IMR-90 (cell line): Measurements from ENCODE around the gene ARRB1. TPM values are rescaled to one million over a fixed set of nuclear protein-coding genes. Genes with fewer than 3 reads are reported as not detected.

Experiments used
- ATAC-seq: fragments of 200-7000 bp; cut with Tn5 transposase; 2 replicates; pipeline ENCODE4 v1.9.1; 2020; ENCODE audit warnings: low read depth, mild to moderate bottlenecking, moderate library complexity
- BruUV-seq: library from RNA; stranded (reverse); fragments of 400-500 nt; replicated peaks from 2 replicates; lab custom pipeline; 2021; lab: Mats Ljungman, UMichigan
- CTCF ChIA-PET: fragments of 300-600 bp; formaldehyde crosslinking; extraction: SDS; loops from one replicate; lab custom pipeline; 2021; ENCODE audit warnings: antibody characterized with exemption; lab: Yijun Ruan, JAX
- POLR2A ChIA-PET: fragments of 300-600 bp; sonication (Branson Sonifier 250); formaldehyde crosslinking; loops from one replicate; lab custom pipeline; 2022; ENCODE audit warnings: antibody characterized with exemption; ENCODE audit not compliant: unreplicated experiment; lab: Charles Lee
- DNase-seq: peaks from one replicate; pipeline ENCODE4 v3.0.0; 2013
- H2AFZ ChIP-seq: replicated peaks from 2 replicates; pipeline ENCODE3; 2013; ENCODE audit warnings: low read length, mild to moderate bottlenecking; ENCODE audit not compliant: poor library complexity
- H2AK5ac ChIP-seq: 2 replicates; pipeline ENCODE4 v1.6.1; 2013; ENCODE audit warnings: low read depth, low read length, inconsistent platforms
- H2AK9ac ChIP-seq: replicated peaks from 2 replicates; pipeline ENCODE3; 2013; ENCODE audit warnings: mild to moderate bottlenecking, low read depth, low read length, moderate library complexity; ENCODE audit not compliant: poor library complexity
- H2BK120ac ChIP-seq: 2 replicates; pipeline ENCODE4 v1.6.1; 2013; ENCODE audit warnings: low read depth, low read length, inconsistent platforms
- H2BK15ac ChIP-seq: 3 replicates; pipeline ENCODE4 v1.6.1; 2013; ENCODE audit warnings: low read depth, low read length, inconsistent platforms
- H2BK20ac ChIP-seq: 2 replicates; pipeline ENCODE4 v1.6.1; 2013; ENCODE audit warnings: low read depth, mild to moderate bottlenecking, inconsistent platforms, low read length, moderate library complexity
- H2BK5ac ChIP-seq: 2 replicates; pipeline ENCODE4 v1.6.1; 2013; ENCODE audit warnings: mild to moderate bottlenecking, low read depth, low read length, inconsistent platforms; ENCODE audit not compliant: poor library complexity, severe bottlenecking
- H3K14ac ChIP-seq: replicated peaks from 2 replicates; pipeline ENCODE4 v1.6.1; 2013; ENCODE audit warnings: low read depth, low read length, inconsistent platforms
- H3K18ac ChIP-seq: 2 replicates; pipeline ENCODE4 v1.6.1; 2013; ENCODE audit warnings: low read depth, low read length, control low read depth
- H3K23ac ChIP-seq: 2 replicates; pipeline ENCODE4 v1.6.1; 2013; ENCODE audit warnings: low read depth, low read length, inconsistent platforms
- H3K27ac ChIP-seq: 2 replicates; pipeline ENCODE4 v1.5.1; 2013; ENCODE audit warnings: mild to moderate bottlenecking, control low read depth, low read length; ENCODE audit not compliant: insufficient read depth
- H3K27me3 ChIP-seq: 2 replicates; pipeline ENCODE4 v1.6.1; 2013; ENCODE audit warnings: low read length; ENCODE audit not compliant: control insufficient read depth, insufficient read depth
- H3K36me3 ChIP-seq: 2 replicates; pipeline ENCODE4 v1.6.1; 2013; ENCODE audit warnings: low read length, mixed read lengths; ENCODE audit not compliant: control insufficient read depth, insufficient read depth
- H3K4ac ChIP-seq: 2 replicates; pipeline ENCODE4 v1.6.1; 2013; ENCODE audit warnings: low read depth, low read length, inconsistent platforms
- H3K4me1 ChIP-seq: 2 replicates; pipeline ENCODE4 v1.6.1; 2013; ENCODE audit warnings: low read length, mixed read lengths; ENCODE audit not compliant: control insufficient read depth, insufficient read depth
- H3K4me2 ChIP-seq: 2 replicates; pipeline ENCODE4 v1.6.1; 2013; ENCODE audit warnings: low read depth, mild to moderate bottlenecking, control low read depth, low read length, moderate library complexity
- H3K4me3 ChIP-seq: 2 replicates; pipeline ENCODE4 v1.5.1; 2013; ENCODE audit warnings: low read depth, mild to moderate bottlenecking, control low read depth, low read length, moderate library complexity; ENCODE audit not compliant: insufficient read depth
- H3K56ac ChIP-seq: 2 replicates; pipeline ENCODE4 v1.6.1; 2013; ENCODE audit warnings: low read length, inconsistent platforms; ENCODE audit not compliant: insufficient read depth; ENCODE audit errors: extremely low read depth
- H3K79me1 ChIP-seq, 2 experiments: 2 replicates each; pipeline ENCODE4 v1.6.1; 2013; ENCODE audit warnings: low read length in 2 of 2, inconsistent platforms in 1 of 2, low read depth in 1 of 2
- H3K9ac ChIP-seq: 2 replicates; pipeline ENCODE4 v1.6.1; 2013; ENCODE audit warnings: low read depth, low read length, control low read depth
- H3K9me1 ChIP-seq: 2 replicates; pipeline ENCODE4 v1.6.1; 2013; ENCODE audit warnings: low read length, inconsistent platforms; ENCODE audit not compliant: insufficient read depth
- H3K9me3 ChIP-seq: 2 replicates; pipeline ENCODE4 v1.6.1; 2013; ENCODE audit warnings: low read length; ENCODE audit not compliant: control insufficient read depth, insufficient read depth
- H4K20me1 ChIP-seq: 2 replicates; pipeline ENCODE4 v1.6.1; 2013; ENCODE audit warnings: low read length, inconsistent platforms; ENCODE audit not compliant: insufficient read depth
- H4K5ac ChIP-seq: 2 replicates; pipeline ENCODE4 v1.6.1; 2013; ENCODE audit warnings: mild to moderate bottlenecking, low read depth, low read length, control low read depth
- H4K8ac ChIP-seq, 2 experiments: 2 replicates each; pipeline ENCODE4 v1.6.1; 2013; ENCODE audit warnings: low read depth in 2 of 2, low read length in 2 of 2, control low read depth in 1 of 2, inconsistent platforms in 1 of 2
- H4K91ac ChIP-seq: 2 replicates; pipeline ENCODE4 v1.6.1; 2013; ENCODE audit warnings: low read depth, low read length, inconsistent platforms; ENCODE audit not compliant: insufficient read depth
- CEBPB ChIP-seq: IDR thresholded peaks from 2 replicates; pipeline ENCODE4 v1.6.1; 2012; ENCODE audit warnings: low read depth, low read length, improper control_type of control experiment
- MAFK ChIP-seq: IDR thresholded peaks from 2 replicates; pipeline ENCODE4 v1.6.1; 2012; ENCODE audit warnings: low read depth, low read length, improper control_type of control experiment
- MAZ ChIP-seq: IDR thresholded peaks from 2 replicates; pipeline ENCODE4 v1.6.1; 2012; ENCODE audit warnings: low read depth, mild to moderate bottlenecking, low read length, improper control_type of control experiment, moderate library complexity, borderline replicate concordance
- SMC3 ChIP-seq: fragments of 150-350 bp; IDR thresholded peaks from 2 replicates; pipeline ENCODE4 v1.6.1; 2016; ENCODE audit warnings: low read depth, mild to moderate bottlenecking, antibody characterized with exemption, low read length, moderate library complexity
- WGBS, 2 experiments: methylation state at CpG; one replicate each; pipeline versions ENCODE4 v1.1.5 to v1.1.7; 2013; ENCODE audit warnings: missing lambda C conversion rate in 2 of 2; ENCODE audit not compliant: insufficient read length in 1 of 2; ENCODE audit errors: extremely low coverage in 2 of 2; 5-methylcytosine and 5-hydroxymethylcytosine counted together
- dilution Hi-C: fragments of 300-500 bp; cut with HindIII; formaldehyde crosslinking; loops from one replicate; pipeline ENCODE4 v1.14.3; 2018; ENCODE audit warnings: low sequenced_read_pairs; ENCODE audit not compliant: unreplicated experiment
- in situ Hi-C: fragments of 300-500 bp; cut with MboI; formaldehyde crosslinking; loops from 3 replicates; pipeline ENCODE4 v1.14.3; 2019; ENCODE audit warnings: low sequenced_read_pairs, inconsistent platforms, mixed read lengths
- intact Hi-C: fragments of 100-400 bp; cut with micrococcal nuclease; formaldehyde crosslinking; loops from 2 replicates; pipeline ENCODE4 v1.10.0; 2022
- polyA plus RNA-seq, 3 experiments: library from polyadenylated mRNA; depleted of rRNA; stranded (reverse); fragments of >200 nt; gene quantifications; 2 replicates each; pipeline ENCODE4 v1.2.3, GENCODE V29; 2012; ENCODE audit warnings: low replicate concordance in 1 of 3
- total RNA-seq: library from RNA; depleted of rRNA; stranded (reverse); fragments of >200 nt; gene quantifications from 2 replicates; pipeline ENCODE4 v1.2.3, GENCODE V29; 2012

ARRB1 gene
- total and polyA plus RNA-seq, 2 of the 4 experiments (the other 2 are of a cell fraction): 11.0 to 17.4 TPM

DNA sequence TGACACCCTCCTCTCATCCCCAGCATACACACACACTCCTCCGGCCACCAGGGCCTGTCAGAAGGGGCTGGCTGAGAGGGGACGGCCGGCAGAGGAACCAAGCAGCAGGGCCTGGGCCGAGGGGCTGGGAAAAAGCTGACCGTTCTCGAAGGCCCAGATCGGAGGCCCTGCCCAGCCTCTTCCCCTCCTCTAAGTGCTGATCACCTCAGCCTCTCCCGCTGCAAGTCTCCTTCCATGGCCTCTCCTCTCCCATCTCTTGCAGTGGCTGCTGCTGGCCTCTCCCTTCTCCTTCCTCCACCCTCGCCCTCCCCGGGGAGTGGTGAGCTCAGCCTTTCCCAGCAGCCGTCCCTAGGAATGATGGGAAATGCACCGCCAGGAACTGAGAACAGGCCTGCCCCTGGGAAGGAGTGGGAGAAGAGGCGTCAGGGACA, 39.6 kb downstream of the ARRB1 start:
- peaks cover 13% of the 10 kb centered on the region for H3K4me1 ChIP-seq
- H3K14ac ChIP-seq: 0 out of 2 replicates have a peak overlapping the region, but pooled peaks have one; percentile 37
- intact Hi-C loops (no loop called here), in situ Hi-C loops (no loop called here), dilution Hi-C loops (no loop called here)
- H3K4me2 ChIP-seq: no peak overlapping the region
- no peak overlapping the region; the same call in 1 of the 2 replicates for H3K18ac ChIP-seq
- peak; percentile 52; the same call in 1 of the 2 replicates for ATAC-seq
- no peaks in the 10 kb centered on the region; the same call in 1 of the 2 replicates for H4K20me1 ChIP-seq
- WGBS, 2 experiments: 60% methylated on average over 4 of the region's 13 CpGs; no CpG with 5 or more reads in 1 of the 2 experiments
- H2AK5ac ChIP-seq: peak overlapping the region; percentile 64; the same call in 1 of the 2 replicates
- no peak overlapping the region for H4K91ac ChIP-seq
- no peak overlapping the region for H2BK15ac ChIP-seq
- H3K36me3 ChIP-seq: peaks cover 2% of the 10 kb centered on the region; the same call in 1 of the 2 replicates
- peak overlapping the region; percentile 35 to 79; a peak in 3 of 4 replicates for H4K8ac ChIP-seq
- peak; percentile 17 for DNase-seq
- peak overlapping the region; percentile 35 for H3K9ac ChIP-seq
- no peak overlapping the region for H2BK5ac ChIP-seq
- no peak overlapping the region for H2BK20ac ChIP-seq
- no peak overlapping the region for H3K27ac ChIP-seq
- no TSS peak for BruUV-seq
- peak overlapping the region; percentile 82 for H2AK9ac ChIP-seq
- peak overlapping the region; percentile 76 for H4K5ac ChIP-seq
- POLR2A ChIA-PET: no interaction called here
- CTCF ChIA-PET: no interaction called here
- no peaks in the 10 kb centered on the region; the same call in 1 of the 2 replicates for H3K9me1 ChIP-seq
- no peak overlapping the region for H3K4me3 ChIP-seq
- peak overlapping the region; percentile 83 for H2AFZ ChIP-seq
- no peak overlapping the region for H3K4ac ChIP-seq
- no peak overlapping the region for H3K23ac ChIP-seq
- H2BK120ac ChIP-seq: no peak overlapping the region
- H3K9me3 ChIP-seq: 0 out of 2 replicates have a peak, but pooled peaks cover 2% of the 10 kb centered on the region
- TF ChIP-seq CEBPB (no peak), MAZ (no peak), SMC3 (no peak), MAFK (no peak)
- H3K79me1 ChIP-seq: no peaks in the 10 kb centered on the region
- H3K27me3 ChIP-seq: no peaks in the 10 kb centered on the region
- no peak overlapping the region for H3K56ac ChIP-seq
